GM19240 (cell line): ENCODE results near the gene SECISBP2.

Experiments
- DNase-seq: peaks from one replicate; pipeline ENCODE4 v3.0.0; 2011; ENCODE audit warnings: low spot score; ENCODE audit not compliant: insufficient read length

SECISBP2 gene

DNA sequence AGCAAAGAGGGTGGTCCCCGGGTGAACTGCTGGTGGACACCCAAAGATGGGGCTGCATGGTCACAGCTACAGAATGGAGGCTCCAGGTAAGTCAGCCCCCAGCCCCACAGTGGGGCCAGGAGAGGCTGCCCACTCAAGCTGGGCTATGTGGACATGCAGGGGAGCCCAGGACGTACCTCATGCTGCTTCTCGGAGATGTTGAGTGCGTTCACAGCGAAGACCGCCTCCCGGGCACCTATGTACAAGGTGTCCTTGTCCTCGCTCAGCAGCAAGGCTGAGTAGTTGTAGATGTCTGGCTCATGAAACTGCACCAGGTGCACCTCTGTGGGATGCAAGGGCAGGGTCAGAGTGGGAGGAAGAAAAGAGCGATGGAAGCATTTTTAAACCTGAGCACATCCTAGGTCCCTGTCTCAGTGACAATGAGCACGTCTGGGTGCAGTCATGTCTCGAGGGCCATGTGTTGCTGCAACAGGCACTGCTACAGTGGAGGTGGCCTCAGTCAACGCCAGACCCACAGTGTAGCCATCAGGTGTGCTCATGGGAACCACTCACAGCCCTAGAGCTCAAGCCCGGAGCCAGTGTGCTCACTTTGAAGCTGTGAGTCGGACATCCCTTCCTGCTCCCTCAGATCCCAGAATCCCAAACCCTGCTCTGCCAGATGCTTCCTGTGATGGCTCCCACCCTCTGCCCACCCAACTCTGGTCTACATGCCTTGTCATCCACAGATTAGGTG, 84.6 kb downstream of the SECISBP2 start:
- no peak for DNase-seq

DNA sequence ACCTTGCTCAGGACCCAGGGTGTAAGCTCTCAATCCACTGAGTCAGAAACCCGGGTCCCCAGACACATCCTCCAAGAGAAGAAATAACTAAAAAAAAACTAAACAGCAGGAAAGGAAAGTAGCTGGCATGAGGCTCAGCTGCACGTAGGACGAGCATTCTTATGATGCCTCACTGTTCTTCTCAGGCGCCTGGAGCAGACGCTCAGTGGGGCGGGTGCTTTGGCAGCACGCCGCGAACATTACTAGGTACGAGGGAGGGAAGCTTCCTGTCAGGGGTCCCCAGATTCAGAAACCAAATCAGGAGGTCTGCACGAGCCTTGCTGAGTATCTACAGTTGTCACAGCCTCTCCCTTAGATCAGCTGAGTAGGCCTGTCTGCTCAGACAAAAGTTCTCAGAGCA, 85.8 kb downstream of the SECISBP2 start:
- no peak for DNase-seq

DNA sequence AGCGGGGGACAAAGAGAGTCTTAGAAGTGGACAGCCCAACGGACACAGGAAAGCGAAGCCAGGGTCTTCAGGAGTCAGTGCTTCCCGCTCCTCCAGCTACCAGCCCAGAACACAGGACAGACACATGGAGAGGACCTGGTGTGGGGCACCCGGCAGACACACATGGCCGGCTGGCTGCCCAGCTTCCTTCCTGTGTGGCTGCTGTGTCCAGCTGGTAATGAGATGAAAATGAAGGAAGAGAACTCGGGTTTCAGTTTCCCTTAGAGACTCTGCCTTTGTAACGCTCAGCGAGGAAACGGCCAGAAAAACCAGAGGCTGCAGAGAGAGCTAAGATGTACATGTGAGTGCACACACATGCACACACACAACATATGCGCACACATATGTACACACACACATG, 87.5 kb downstream of the SECISBP2 start:
- no peak for DNase-seq

DNA sequence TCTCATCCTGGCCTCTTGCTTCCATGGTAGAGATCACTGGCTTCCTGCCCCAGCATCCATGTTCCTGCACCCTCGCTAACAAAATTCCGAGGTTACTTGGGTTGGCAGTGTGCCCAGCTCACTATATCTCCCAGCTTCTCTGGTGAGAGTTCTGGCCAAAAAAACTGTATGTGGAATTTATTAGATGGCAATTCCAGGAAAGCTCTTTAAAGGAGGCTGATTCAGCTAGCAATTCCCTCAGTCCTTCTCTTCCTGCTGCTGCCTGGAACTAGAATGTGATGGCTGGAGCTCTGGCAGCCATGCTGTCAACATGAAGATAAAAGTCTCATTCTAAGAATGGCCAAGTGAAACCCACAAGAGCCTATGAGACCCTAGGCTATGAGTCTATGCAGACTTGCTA, 88.8 kb downstream of the SECISBP2 start:
- no peak for DNase-seq

GRCh38 chr9:89408628-89409101, 90.4 kb downstream of the SECISBP2 start:
- DNase-seq, result no peak
